CD4-positive, alpha-beta T cell treated with Interleukin-6 for 4 hours (primary cell): ENCODE data around the gene PRKCA.
A peak's percentile ranks its signal among the peaks of the same experiment; 100 is the strongest.

Experiments used
- DNase-seq: peaks from one replicate; pipeline ENCODE4 v3.0.0-alpha.2; 2020; ENCODE audit warnings: mixed read lengths

Gene PRKCA

DNA sequence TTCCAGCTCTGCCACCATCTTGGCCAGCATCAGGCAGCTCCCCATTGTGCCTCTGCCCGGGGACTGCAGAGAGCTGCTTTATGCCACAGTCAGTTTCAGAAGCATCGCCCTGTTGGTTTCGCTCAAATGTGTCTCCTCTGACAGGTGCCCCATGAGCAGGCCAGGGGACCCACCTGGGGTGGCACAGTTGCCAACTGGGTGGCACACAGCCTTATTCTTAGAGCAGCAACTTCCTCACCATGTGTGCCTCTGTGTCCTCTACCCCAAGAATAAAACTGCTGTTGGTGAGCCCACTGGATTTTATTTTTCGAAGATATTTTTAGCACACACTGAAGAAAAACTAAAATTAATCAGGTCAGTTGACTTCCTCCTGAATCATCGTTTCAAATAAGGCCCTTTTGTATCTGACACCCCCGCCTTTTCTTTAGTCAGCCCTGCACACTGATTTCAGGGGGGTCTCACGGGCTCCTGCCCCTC lies 487.6 kb downstream of the PRKCA start:
- no peak for DNase-seq

DNA sequence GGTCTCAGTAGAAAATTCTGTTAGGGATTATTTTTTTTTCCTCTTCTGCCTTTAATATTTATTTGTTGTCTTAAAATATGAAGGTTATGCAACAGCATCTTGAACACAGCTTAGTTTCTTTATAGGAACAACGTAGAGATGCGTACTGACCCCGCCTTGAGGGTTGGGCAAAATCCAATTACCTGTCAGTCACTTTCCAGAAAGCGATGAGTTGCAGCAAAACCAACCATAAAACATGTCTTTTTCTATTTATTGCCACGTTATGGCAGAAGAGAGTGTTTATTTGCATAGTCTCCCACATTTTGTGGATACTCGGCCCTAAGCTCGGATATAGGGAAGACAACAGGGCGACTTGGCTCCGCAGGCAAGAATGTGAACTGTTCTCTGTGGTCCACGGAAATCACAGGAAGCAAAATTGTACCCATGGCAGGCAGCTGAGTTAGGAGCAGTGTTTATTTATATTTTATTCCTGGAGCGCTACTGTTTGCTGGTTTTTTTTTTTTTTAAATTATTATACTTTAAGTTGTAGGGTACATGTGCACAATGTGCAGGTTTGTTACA lies 488.2 kb downstream of the PRKCA start:
- no peak for DNase-seq

DNA sequence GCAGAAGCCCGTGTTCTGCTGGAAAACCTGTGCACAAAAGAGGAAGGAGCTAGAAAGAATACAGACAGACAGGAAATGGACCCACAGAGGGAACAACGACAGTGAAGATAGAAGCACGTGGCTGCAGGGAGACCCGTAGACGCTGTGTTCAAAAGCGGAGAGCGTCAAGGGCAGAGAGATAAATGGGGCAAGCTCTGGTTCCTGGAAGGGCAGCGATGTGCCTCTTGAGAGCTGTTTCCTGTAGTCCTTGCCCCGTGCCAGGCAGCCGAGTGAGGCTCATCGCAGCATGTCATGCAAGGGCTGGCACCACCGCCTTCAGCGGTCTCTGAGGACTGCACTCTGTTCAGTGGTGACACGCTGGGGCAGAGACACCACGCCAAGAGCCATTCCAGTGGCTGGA lies 488.9 kb downstream of the PRKCA start:
- DNase-seq = no peak

DNA sequence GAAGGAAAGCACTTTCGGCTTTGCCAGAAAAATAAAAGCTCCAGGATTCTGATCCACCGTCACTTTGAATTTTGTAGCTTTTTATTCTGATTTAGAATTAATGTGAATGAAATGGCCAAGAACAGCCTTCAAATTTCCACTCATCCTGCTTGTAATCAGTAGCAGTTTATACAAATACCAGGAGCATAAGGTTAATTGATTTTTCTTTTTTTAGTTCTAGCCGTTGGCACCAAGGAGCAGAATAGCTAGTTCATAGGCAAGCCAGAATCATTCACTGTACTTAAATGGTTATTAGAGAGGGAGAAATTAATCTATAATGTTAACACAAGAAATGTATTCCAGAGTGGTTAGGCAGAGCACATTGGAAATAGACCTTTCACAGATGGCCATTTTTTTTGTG lies 491.4 kb downstream of the PRKCA start:
- DNase-seq = no peak

DNA sequence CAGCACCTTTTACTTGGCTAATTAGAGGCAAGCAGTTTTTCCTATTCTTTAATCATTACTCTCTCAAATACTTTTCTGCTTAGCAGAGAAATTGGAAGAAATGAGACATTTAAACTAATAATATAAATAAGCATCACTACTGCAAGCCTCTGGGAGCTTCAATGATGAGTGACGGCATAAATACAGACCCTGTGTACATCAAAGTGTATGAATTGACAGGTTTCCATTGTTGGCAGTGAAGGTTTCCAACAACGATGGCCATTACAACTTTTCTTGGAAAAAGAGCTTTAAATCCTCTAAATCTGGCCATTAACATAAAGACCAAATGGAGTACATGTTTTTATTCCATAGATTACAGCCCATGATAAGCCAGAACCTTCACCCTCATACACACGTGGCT lies 493.1 kb downstream of the PRKCA start:
- DNase-seq = no peak

DNA sequence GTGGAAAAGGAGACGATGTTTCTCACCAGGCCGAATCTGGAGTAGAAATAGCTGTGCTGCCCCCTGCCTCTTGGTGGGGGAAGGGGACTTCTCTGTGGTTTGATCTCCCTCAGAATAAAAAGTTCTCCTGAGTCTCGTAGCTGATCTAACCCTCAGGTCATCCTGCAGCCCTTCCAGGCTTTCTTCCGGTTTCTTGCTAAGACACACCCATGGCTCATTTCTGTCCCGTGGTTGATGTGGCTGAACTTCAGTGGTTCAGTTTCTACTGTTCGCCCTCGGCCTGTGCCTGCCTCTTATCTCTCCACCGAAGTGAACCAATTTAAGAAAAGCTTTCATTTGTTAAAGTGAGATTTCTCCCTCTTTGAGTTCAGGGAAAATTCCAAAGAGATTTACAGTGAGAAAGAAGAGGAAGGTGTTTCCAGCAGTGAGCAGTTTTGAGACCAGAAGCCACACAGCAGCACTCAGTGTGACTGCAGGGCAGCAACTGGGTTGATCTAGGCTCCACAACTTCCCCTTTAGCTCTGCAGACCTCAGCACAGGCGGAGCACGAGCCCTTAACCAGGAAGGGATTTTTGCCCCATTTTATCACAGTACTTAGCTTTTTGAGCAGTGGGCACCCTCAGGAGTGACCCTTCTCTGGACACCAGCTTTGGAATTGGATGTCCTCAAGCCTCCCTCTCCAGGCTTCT lies 497.6 kb downstream of the PRKCA start:
- DNase-seq = no peak

DNA sequence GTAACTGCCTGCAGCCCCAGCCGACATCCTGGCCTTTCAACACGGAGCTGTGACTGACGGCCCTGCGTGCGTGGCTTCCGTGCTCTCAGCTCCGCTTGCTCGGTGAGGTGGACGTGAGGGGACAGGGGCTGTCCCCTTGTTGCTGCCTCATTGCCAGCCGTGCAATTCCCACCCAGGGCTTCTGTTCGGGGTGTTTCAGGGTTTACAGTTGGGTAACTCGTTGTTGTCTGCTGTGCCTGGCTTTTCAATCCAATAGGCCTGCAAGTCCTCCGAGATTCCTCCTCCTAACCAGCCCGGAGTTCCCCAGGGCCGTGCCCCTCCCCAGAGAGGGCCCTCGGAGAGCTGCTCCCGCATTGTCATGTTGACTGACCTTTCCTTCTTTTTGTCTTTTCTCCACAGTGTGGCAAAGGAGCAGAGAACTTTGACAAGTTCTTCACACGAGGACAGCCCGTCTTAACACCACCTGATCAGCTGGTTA lies 501.1 kb downstream of the PRKCA start:
- DNase-seq = no peak

DNA sequence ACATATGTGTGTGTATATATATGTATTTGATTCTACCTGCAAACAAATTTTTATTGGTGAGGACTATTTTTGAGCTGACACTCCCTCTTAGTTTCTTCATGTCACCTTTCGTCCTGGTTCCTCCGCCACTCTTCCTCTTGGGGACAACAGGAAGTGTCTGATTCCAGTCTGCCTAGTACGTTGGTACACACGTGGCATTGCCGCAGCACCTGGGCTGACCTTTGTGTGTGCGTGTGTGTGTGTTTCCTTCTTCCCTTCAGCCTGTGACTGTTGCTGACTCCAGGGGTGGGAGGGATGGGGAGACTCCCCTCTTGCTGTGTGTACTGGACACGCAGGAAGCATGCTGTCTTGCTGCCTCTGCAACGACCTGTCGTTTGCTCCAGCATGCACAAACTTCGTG lies 503.2 kb downstream of the PRKCA start:
- no peak for DNase-seq

DNA sequence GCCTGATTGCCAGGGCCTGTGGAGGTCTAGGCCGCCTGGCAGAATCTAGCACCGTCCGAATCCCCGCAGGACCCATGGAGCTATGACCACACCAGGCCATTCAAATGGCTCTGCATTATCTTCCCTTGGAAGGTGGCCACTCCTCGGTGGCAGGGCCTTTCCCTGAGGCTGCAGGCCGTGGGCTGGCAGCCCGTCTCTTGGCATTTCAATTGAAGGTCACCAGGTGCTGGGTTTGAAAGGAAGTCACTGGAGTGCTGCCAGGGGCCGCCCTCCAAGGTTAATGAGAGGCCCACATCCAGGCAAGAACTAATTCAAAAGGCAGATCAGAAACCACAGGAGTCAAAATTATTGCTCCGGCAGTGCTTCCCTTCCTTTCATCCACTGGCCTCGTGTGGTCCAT lies 504.8 kb downstream of the PRKCA start:
- no peak for DNase-seq

DNA sequence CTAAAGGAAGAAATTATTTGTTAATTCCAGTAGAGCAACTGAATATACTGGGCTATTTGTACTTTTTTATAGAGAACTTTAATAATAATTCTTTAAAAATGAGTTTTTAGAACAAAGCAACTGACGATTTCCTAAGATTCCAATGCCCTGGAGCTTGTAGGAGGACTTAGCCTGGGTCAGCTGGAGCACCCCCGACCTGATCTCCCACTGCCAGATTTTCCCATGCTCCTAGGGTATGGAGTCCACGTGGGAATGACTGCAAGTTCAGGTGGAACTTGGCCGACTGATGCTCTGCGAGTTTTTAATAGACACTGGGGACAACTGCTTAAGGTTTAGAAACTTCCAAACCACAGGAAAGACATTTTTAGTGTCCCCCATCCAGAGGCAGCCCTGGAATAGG lies 507.0 kb downstream of the PRKCA start:
- no peak for DNase-seq

DNA sequence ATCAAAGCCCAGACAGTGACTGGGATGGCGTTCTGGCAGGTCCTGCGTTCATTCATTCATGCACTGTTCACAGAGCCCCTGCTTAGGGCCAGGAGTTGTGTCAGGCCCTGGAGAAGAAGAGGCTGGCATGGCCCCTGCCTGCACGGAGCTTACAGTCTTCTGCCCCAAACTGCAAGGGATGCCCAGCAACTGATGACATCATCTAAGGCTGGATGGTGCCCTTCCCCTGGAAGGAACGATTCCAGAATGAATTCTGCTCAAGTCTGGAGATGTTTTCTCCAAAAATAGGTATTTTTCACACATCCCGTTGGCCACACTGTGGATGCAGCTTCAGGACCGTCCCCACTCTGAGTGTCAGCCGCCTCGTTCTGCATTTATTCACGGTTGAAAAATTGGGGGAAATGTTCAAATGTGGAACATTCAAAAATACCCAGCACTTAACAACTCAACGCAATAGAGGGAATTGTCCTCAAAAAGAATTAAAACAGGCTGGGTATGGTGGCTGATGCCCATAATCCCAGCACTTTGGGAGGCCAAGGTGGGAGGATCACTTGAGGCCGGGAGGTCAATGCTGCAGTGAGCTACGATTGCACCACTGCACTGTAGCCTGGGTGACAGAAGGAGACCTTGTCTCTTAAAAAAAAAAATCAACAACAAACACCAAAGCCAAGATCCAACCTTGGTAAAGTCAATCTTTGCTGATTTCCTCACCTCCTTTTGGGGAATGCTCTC lies 508.7 kb downstream of the PRKCA start:
- no peak for DNase-seq

DNA sequence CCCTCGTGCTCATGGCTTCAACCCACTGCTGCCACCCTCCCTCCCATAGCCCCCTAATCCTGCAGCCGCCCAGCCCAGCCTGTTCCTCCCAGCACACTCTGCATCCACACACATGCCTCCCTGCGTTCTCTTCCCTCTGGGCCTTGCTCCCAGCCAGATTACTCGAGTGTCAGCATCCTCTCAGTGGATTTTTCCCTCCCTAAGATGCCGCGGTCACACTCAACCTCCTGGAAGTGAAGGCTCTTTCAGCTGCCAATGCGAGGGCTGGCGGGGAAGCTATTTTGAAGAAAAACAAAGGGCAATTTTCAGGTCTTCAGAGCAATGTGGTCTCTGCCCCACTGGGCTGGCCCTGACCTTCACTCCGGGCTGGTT lies 509.3 kb downstream of the PRKCA start:
- no peak for DNase-seq

DNA sequence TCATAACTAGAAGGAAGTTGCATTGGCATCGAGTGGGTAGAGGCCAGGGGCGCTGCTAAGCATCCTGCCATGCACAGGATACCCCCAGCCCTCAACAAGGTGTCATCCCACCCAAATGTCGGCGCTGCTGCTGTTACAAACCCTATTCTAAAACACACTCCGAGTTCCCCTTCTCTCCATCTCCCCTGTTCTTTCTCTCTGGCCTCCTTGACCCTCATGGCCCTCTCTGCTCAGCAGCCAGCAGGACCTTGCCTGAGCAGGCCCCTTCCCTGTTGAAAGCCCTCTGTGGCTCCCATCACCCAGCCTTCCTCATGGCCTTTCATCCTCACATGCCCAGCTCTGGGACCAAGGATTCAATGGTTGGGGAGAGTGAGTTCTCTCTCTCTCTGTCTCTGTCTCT lies 510.2 kb downstream of the PRKCA start:
- no peak for DNase-seq

DNA sequence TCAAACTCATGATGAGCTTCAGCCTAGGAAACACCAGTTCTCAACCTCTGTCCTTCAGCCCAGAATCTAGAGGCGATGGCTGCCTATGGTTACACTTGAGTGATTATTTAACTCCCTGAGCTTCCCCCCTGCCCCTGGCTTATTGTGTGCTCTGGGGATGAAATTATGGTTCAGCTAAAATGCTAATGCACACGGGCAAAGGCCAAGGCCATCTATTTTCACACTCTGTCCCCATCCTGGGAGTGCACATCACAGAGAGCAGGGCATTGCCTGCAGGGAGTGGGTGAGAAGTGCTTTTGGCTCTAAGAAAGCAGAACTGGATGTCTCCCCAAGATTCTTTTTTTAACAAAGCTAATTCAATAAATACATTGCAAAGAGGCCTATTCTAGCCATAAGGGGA lies 510.9 kb downstream of the PRKCA start:
- no peak for DNase-seq

DNA sequence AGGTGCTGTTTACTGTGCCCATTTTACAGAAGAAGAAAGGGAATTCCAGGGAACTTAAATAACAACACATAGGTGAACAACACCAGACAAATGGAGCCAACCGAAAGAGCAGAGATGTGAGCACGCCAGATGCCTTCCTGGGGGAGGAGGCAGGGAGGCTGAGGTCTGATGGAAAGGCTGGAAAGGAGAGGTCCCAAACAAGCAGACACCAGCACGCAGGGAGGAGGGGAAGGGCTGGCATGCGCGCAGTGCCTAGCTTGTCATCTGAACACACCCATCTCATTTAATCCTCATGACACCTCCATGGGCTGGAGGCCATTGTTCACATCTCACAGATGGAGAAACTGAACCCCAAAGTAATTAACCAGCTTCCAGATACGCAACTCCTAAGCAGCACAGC lies 511.6 kb downstream of the PRKCA start:
- DNase-seq = no peak

DNA sequence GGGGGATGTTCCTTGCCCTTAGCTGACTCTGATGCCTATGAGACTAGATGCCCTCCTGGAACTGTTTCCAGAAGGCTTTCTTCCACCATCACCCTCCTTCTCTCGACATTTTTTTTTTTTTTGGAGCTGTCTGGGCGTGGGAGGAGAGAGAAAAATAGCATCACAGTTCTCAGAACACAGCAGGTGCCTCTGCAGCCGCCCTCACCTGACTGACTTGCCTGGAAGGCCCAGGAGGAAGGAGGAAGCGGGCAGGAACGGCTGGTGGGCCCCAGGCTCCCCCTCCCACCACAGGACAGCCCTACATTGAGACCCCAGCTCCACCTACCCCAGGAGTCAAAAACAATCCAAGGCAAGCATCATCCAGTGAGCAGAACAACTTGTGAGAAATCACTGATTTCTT lies 512.2 kb downstream of the PRKCA start:
- no peak for DNase-seq

DNA sequence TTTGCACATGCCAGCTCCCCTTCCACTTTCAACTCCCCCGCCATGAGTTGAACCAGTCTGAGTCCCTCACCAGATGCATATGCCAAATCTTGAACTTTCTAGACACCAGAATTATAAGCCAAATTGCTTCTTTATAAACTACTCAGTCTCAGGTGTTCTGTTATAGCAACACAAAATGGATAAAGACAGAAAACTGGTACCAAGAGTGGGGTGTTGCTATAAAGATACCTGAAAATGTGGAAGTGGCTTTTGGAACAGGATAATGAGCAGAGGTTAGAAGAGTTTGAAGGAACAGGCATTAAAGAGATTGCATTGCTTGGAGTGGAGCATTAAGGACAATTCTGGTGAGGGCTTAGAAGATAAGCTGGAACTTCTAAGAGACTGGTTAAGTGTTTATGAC lies 515.3 kb downstream of the PRKCA start:
- no peak for DNase-seq

DNA sequence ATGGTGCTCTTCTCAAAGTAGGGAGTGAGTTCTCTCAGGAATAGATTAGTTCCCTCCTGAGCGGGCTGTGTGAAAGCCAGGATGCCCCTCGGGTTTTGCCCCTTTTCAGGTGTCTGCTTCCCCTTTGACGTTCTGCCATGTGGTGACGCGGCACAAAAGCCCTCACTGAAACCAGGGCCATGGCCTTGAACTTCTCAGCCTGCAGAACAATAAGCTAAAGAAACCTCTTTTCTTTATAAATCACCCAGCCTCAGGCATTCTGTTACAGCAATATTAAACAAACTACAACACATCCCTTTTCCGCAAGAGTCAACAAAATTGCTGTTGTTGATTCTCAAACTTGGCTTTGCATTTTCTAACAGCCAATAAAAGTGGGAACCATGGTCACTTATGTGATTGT lies 517.1 kb downstream of the PRKCA start:
- DNase-seq = no peak

DNA sequence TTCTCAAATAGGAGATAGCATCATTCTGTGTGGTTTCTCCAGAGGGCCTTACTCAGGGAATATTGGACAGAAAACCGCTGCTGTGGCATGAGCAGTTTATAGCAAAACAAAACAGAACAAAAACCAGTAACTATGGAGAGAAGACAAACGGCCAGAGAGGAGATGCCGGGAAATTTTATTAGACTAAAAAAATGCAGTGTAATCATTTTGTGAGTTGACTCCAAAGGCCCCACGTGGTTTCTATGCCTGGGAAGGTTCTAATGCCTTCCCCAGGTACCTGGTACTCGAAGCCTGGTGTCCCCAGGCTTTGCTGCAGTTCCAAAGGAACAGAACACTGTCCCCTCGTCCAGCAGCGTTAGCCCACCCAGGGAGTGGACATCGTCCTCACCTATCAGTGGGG lies 519.6 kb downstream of the PRKCA start:
- DNase-seq = no peak

DNA sequence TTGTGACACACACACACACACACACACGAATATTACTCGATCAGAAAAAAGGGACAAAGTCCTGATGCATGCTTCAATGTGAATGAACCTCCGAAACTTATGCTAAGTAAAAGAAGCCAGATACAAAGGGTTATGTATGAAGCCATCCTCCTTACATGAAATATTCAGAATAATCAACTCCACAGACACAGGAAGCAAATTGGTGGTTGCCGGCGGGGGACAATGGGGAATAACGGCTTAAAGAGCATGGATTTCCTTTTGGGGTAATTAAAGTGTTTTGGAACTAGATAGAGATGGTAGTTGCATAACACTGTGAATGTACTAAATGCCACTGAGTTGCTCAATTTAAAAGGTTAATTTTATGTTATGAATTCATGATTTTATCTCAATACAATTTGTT lies 524.4 kb downstream of the PRKCA start:
- DNase-seq = no peak

DNA sequence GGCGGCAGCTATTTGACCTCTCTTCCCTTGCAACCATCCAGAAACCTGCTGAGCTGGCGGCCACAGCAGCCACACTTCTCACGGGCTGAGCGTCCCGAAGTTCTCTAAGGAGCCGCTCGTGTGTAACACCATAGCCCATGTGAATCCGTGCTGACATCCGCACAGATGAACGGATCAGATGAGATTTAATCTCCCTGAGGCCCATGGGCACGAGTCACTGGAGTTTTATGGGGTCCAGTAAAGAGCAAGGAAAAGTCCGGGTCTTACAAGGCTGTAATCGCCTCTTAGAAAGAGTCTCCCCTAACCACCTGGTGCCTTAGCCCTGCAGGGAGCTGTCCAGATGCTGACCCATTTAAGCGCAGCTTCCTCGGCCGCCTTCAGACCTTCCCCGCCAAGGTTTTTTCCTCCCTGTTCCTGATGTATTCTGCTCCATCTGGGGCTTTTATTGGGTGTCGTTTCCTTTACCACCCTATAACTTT lies 527.0 kb downstream of the PRKCA start:
- peak; percentile 8 for DNase-seq

DNA sequence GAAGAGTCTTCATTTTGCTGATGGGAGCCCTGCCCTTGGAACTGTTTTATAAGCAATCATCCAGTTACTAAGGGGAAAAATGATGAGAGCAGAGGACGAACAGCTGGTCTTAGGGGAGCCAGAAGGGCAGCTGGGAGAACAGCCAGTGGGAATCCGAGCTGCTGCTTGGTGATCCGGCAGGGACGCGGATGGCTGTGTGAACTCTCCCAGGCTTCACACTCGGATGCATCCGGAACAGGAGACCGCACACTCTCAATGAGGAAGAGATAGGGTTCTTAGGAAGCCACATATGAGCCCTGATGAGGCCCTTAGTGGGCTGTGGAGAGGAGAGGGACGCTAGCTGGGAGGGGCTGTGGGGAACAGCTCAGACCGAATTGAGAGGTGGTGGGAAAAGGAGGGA lies 527.5 kb downstream of the PRKCA start:
- DNase-seq = no peak

DNA sequence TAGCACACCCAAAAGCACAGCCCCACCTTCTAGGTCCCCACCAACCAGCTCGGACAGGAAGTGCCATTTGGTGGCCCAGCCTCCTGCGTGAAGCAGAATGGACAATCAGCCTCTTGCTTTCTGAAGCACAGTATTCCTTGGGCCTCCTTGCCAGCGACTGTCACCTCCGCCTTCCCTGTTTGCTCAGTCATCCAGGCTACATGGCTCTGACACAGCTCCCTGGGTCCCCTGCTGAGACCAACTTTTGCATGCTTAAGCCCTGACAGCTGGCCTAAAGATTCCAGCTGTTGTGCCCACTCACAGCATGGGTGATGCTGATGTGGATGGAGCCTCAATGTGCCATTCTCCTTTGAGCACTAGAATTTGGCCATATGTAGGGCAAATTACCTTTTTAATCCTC lies 528.0 kb downstream of the PRKCA start:
- no peak for DNase-seq
